HepG2 (cell line): Measurements from ENCODE around the gene LARP7.

Experiments used
- MEIS1 ChIP-seq: sonication (generic); formaldehyde crosslinking; IDR thresholded peaks from 2 replicates; pipeline ENCODE4 v1.9.0; 2021; ENCODE audit warnings: mild to moderate bottlenecking, missing genetic modification reagents, moderate library complexity, borderline replicate concordance
- TCF7 ChIP-seq: sonication (generic); IDR thresholded peaks from 2 replicates; pipeline ENCODE4 v1.6.1; 2016; ENCODE audit warnings: antibody characterized with exemption, low read depth
- ZNF501 ChIP-seq: sonication (generic); formaldehyde crosslinking; IDR thresholded peaks from 2 replicates; pipeline ENCODE4 v1.5.1; 2020; ENCODE audit warnings: mild to moderate bottlenecking, moderate library complexity, missing genetic modification reagents
- TF ChIP-seq, protein P1 (sequence below): sonication (generic); formaldehyde crosslinking; IDR thresholded peaks from 2 replicates; pipeline ENCODE4 v1.5.0; 2020; ENCODE audit warnings: mild to moderate bottlenecking, missing genetic modification reagents, moderate library complexity
- TF ChIP-seq, protein P2 (sequence below): sonication (generic); formaldehyde crosslinking; IDR thresholded peaks from 2 replicates; pipeline ENCODE4 v1.5.0; 2020; ENCODE audit warnings: missing genetic modification reagents

DNA sequence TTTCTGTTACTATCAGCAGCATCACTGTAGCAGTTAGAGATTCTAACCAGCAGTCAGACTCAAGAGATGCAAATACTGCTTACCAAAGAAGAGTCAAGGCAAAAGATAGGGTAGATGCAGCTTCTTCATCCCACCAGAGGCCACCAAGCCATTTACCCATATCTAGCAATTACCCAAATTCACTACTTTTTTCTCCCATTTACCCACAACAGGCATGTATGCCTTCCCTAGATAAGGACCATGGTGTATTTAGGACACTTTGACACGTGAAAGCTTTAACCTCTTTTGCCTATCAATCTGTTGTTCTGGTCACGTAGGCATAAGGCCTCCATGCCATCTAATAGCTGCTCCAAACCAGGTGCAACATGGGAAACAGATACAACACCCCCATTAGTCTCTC, 5.6 kb downstream of the LARP7 start:
- TF ChIP-seq, protein P1, sequence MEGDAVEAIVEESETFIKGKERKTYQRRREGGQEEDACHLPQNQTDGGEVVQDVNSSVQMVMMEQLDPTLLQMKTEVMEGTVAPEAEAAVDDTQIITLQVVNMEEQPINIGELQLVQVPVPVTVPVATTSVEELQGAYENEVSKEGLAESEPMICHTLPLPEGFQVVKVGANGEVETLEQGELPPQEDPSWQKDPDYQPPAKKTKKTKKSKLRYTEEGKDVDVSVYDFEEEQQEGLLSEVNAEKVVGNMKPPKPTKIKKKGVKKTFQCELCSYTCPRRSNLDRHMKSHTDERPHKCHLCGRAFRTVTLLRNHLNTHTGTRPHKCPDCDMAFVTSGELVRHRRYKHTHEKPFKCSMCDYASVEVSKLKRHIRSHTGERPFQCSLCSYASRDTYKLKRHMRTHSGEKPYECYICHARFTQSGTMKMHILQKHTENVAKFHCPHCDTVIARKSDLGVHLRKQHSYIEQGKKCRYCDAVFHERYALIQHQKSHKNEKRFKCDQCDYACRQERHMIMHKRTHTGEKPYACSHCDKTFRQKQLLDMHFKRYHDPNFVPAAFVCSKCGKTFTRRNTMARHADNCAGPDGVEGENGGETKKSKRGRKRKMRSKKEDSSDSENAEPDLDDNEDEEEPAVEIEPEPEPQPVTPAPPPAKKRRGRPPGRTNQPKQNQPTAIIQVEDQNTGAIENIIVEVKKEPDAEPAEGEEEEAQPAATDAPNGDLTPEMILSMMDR (CRISPR knock-in tag) = no peak
- TF ChIP-seq, protein P2, sequence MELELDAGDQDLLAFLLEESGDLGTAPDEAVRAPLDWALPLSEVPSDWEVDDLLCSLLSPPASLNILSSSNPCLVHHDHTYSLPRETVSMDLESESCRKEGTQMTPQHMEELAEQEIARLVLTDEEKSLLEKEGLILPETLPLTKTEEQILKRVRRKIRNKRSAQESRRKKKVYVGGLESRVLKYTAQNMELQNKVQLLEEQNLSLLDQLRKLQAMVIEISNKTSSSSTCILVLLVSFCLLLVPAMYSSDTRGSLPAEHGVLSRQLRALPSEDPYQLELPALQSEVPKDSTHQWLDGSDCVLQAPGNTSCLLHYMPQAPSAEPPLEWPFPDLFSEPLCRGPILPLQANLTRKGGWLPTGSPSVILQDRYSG = no peak
- TF ChIP-seq TCF7 = no peak
- TF ChIP-seq ZNF501 (CRISPR knock-in tag) = no peak
- TF ChIP-seq MEIS1 = no peak
